Metanephros (tissue), 1 donor: ENCODE data around the gene ETFBKMT. TPM values are rescaled to one million over a fixed set of nuclear protein-coding genes. Genes with fewer than 3 reads are reported as not detected.

Experiments used
- total RNA-seq: library from RNA; depleted of rRNA; stranded (reverse); fragments of >200 nt; gene quantifications from one replicate; pipeline ENCODE4 v1.2.3, GENCODE V29; 2014

The ETFBKMT gene, protein sequence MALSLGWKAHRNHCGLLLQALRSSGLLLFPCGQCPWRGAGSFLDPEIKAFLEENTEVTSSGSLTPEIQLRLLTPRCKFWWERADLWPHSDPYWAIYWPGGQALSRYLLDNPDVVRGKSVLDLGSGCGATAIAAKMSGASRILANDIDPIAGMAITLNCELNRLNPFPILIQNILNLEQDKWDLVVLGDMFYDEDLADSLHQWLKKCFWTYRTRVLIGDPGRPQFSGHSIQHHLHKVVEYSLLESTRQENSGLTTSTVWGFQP
- total RNA-seq, result 4.7 TPM

DNA sequence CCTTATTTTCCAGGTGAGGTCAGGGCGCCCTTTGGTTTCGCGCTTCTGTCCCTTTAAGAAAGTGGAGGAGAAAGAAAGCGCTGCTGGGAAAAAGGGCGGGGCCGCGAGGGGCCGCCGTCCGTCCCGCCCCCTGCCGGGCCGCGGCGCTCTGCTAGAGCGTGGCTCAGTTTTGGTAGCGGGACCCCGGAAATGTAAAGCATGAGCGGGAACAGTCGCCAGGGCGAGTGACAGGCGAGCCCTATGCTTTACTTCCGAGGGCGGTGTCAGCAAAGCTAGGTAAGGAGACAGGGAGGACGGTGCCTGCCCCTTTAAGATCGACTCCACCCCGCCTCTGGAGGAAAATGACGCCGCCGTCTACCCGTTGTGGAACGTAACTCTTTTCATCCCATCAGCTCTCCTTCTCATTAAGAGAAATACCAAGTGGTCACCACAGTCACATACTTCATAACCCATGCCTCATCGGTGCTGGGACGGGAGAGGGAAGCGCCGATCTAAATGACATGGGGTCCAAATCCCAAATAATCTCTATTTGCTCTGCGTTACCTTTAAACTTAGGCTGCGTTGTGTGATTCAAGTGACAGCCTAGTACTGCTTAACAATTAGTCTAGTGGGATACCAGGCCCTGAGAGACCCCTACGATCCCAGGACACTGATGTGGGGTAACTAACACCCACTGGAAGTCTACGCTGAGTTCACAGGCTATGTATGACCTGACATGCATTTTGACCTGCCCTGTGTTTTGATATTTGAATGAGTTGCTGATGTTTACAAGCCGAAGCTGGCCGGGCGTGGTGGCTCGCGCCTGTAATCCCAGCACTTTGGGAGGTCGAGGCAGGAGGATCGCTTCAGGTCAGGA lies at the start of gene ETFBKMT:
Gene ETFBKMT (plus strand): TSS at position 602 of the 856 bp plus-strand sequence. CDS start 2,266 bp downstream, outside the sequence.

Other genes with a start within 250 kb of the ETFBKMT start
- gene DENND5B, start 68.6 kb upstream of the ETFBKMT start, total RNA-seq, result 44.0 TPM
- gene AMN1, start 69.3 kb downstream of the ETFBKMT start, total RNA-seq, result 21.3 TPM